ENCODE results near the gene SUSD1. TPM values are rescaled to one million over a fixed set of nuclear protein-coding genes. Genes with fewer than 3 reads are reported as not detected.

Gene SUSD1
- total and polyA plus RNA-seq, 9 of the 15 experiments (the other 6 are each of a cell fraction or from before 2014, with no cell fraction given), result 10.9 to 44.4 (median 36.1) TPM

GRCh38 chr9:112041536-112042243 is 133.4 kb downstream of the SUSD1 start (continued):
- TF ChIP-seq VEZF1 (CRISPR knock-in tag; IDR thresholded peaks at IDR 0.05) (no peak), ATF7 (IDR thresholded peaks at IDR 0.05) (no peak), MCM7 (IDR thresholded peaks at IDR 0.05) (no peak)

GRCh38 chr9:112041199-112041535 is 133.9 kb downstream of the SUSD1 start:
- no peaks in the 10 kb centered on the region for H3K4me1 ChIP-seq (replicated peaks in 1 of 2; ENCODE audit: control insufficient read depth in 2 of 2, insufficient read depth in 2 of 2, low read length in 2 of 2)
- no peaks in the 10 kb centered on the region for H3K79me2 ChIP-seq (ENCODE audit: control insufficient read depth, insufficient read depth, low read length)
- no peak overlapping the region for H3K27ac ChIP-seq (ENCODE audit: extremely low read depth, low read depth, low read length)
- no peak overlapping the region for H3K9ac ChIP-seq (ENCODE audit: insufficient read depth in 1 of 2, low read depth in 2 of 2, low read length in 2 of 2)
- no peak for DNase-seq (ENCODE audit: extremely low read depth in 1 of 4, low spot score in 3 of 4)
- WGBS (ENCODE audit: insufficient coverage, low coverage, missing lambda C conversion rate), result 88% methylated on average over 4 of the region's 4 CpGs
- POLR2A ChIA-PET, result interaction anchor here (1.2 to 1.3 kb wide), 2 partner anchors 10 to 12 kb away, joined by 4 to 8 read pairs; no protein-coding TSS in a partner anchor
- intact Hi-C loops (cut with micrococcal nuclease) (no loop called here), in situ Hi-C loops (cut with MboI) (no loop called here)
- H3K9me1 ChIP-seq (ENCODE audit: control insufficient read depth, insufficient read depth, low read length), result no peaks in the 10 kb centered on the region
- H3K27me3 ChIP-seq (ENCODE audit: control insufficient read depth in 2 of 2, insufficient read depth in 2 of 2, low read length in 2 of 2), result no peaks in the 10 kb centered on the region
- H4K20me1 ChIP-seq (replicated peaks; ENCODE audit: control insufficient read depth, insufficient read depth, low read length), result no peaks in the 10 kb centered on the region
- peaks cover 79% of the 10 kb centered on the region for H3K36me3 ChIP-seq (ENCODE audit: control insufficient read depth, insufficient read depth, low read length)
- BruUV-seq (replicated peaks), result no TSS peak
- no peak for FAIRE-seq
- CTCF ChIA-PET (ENCODE audit: low intra/inter-chr PET ratio), result no interaction called here
- ATAC-seq, result no peak
- H2AFZ ChIP-seq (ENCODE audit: low read depth, low read length), result no peak overlapping the region
- H3K9me3 ChIP-seq (replicated peaks; ENCODE audit: control insufficient read depth, insufficient read depth, low read depth, low read length), result no peaks in the 10 kb centered on the region
- H3K4me3 ChIP-seq, result no peak overlapping the region
- no peak for TF ChIP-seq E2F8 (IDR thresholded peaks at IDR 0.05; ENCODE audit: low read depth, partially characterized antibody)
- TF ChIP-seq HEY1 (CRISPR knock-in tag; IDR thresholded peaks at IDR 0.05; ENCODE audit: borderline replicate concordance), result no peak
- no peak for TF ChIP-seq ZNF431 (CRISPR knock-in tag; IDR thresholded peaks at IDR 0.05)
- no peak for TF ChIP-seq ZNF408 (CRISPR knock-in tag; IDR thresholded peaks at IDR 0.05; ENCODE audit: low read depth)
- no peak overlapping the region for H3K4me2 ChIP-seq (ENCODE audit: insufficient read depth, low read length)

Measured in K562 (cell line).